ENCODE measurements around the gene PPFIA4.

The PPFIA4 gene

GRCh38 chr1:203035111-203036000 is 9.1 kb downstream of the PPFIA4 start:
- peaks cover 20% of the 10 kb centered on the region for H3K4me1 ChIP-seq (ENCODE audit: control insufficient read depth, insufficient read depth, low read length)
- H3K27ac ChIP-seq (ENCODE audit: low read depth, low read length): no peak overlapping the region
- no peak overlapping the region for H3K4me3 ChIP-seq (ENCODE audit: low read depth, low read length)
- no peaks in the 10 kb centered on the region for H3K9me3 ChIP-seq (ENCODE audit: control insufficient read depth, insufficient read depth, low read depth, low read length)
- H3K27me3 ChIP-seq (ENCODE audit: control insufficient read depth, insufficient read depth, low read length): no peaks in the 10 kb centered on the region
- H3K36me3 ChIP-seq (ENCODE audit: control insufficient read depth, insufficient read depth, low read length): no peaks in the 10 kb centered on the region
- H3K9ac ChIP-seq (ENCODE audit: low read length): no peak overlapping the region

GRCh38 chr1:203036135-203036534 is 9.8 kb downstream of the PPFIA4 start:
- no peaks in the 10 kb centered on the region for H3K36me3 ChIP-seq (ENCODE audit: control insufficient read depth, insufficient read depth, low read length)
- no peak overlapping the region for H3K4me3 ChIP-seq (ENCODE audit: low read depth, low read length)
- no peaks in the 10 kb centered on the region for H3K27me3 ChIP-seq (ENCODE audit: control insufficient read depth, insufficient read depth, low read length)
- no peak overlapping the region for H3K27ac ChIP-seq (ENCODE audit: low read depth, low read length)
- peaks cover 28% of the 10 kb centered on the region for H3K4me1 ChIP-seq (ENCODE audit: control insufficient read depth, insufficient read depth, low read length)
- no peaks in the 10 kb centered on the region for H3K9me3 ChIP-seq (ENCODE audit: control insufficient read depth, insufficient read depth, low read depth, low read length)
- no peak overlapping the region for H3K9ac ChIP-seq (ENCODE audit: low read length)

GRCh38 chr1:203036537-203036936 is 10.2 kb downstream of the PPFIA4 start:
- no peaks in the 10 kb centered on the region for H3K36me3 ChIP-seq (ENCODE audit: control insufficient read depth, insufficient read depth, low read length)
- H3K4me3 ChIP-seq (ENCODE audit: low read depth, low read length): no peak overlapping the region
- H3K9me3 ChIP-seq (ENCODE audit: control insufficient read depth, insufficient read depth, low read depth, low read length): no peaks in the 10 kb centered on the region
- no peaks in the 10 kb centered on the region for H3K27me3 ChIP-seq (ENCODE audit: control insufficient read depth, insufficient read depth, low read length)
- H3K27ac ChIP-seq (ENCODE audit: low read depth, low read length): no peak overlapping the region
- H3K9ac ChIP-seq (ENCODE audit: low read length): no peak overlapping the region
- H3K4me1 ChIP-seq (ENCODE audit: control insufficient read depth, insufficient read depth, low read length): peaks cover 32% of the 10 kb centered on the region

DNA sequence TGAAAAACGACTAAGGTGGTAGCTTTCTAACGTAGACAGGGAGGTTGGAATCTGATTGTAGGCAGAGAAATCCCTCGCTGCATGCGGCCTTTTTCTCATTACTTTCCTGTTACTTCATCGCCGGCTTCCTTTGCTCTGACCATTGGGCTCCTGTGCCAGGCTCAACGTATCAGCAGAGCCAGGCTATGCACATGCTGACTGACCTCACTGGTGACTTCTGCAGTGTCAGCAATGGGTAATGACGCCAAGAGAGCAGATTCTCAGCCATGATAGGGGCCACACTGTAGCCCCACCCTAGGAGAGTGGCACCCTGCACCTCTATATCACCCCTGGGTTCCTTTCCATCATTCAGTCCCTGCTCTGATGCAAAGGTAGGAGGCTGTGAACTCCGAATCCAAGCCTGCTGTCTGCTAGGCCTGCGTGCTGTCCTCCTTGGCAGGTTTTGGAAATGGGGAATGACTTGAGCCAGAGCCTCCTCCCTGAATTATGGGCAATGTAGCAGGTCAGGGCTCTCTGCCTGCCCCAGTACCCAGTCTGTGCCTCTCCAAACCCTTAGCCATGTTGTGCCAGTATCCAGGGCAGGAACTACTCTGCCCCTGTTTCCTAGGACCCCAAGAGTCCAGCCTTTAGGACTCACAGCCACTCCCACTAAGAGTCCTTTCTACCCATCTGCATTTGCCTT is 11.4 kb downstream of the PPFIA4 start:
- Histone ChIP-seq H3K27ac (ENCODE audit: low read depth, low read length) (no peak overlapping the region), H3K36me3 (ENCODE audit: control insufficient read depth, insufficient read depth, low read length) (no peaks in the 10 kb centered on the region), H3K27me3 (ENCODE audit: control insufficient read depth, insufficient read depth, low read length) (no peaks in the 10 kb centered on the region), H3K4me1 (ENCODE audit: control insufficient read depth, insufficient read depth, low read length) (peaks cover 35% of the 10 kb centered on the region), H3K9ac (ENCODE audit: low read length) (no peak overlapping the region), H3K9me3 (ENCODE audit: control insufficient read depth, insufficient read depth, low read depth, low read length) (no peaks in the 10 kb centered on the region), H3K4me3 (ENCODE audit: low read depth, low read length) (no peak overlapping the region)

- H3K4me1 ChIP-seq (ENCODE audit: control insufficient read depth, insufficient read depth, low read length): peaks cover 35% of the 10 kb centered on the region
- no peak overlapping the region for H3K9ac ChIP-seq (ENCODE audit: low read length)
- H3K27me3 ChIP-seq (ENCODE audit: control insufficient read depth, insufficient read depth, low read length): no peaks in the 10 kb centered on the region
- no peaks in the 10 kb centered on the region for H3K36me3 ChIP-seq (ENCODE audit: control insufficient read depth, insufficient read depth, low read length)
- H3K9me3 ChIP-seq (ENCODE audit: control insufficient read depth, insufficient read depth, low read depth, low read length): no peaks in the 10 kb centered on the region
- H3K4me3 ChIP-seq (ENCODE audit: low read depth, low read length): no peak overlapping the region
- H3K27ac ChIP-seq (ENCODE audit: low read depth, low read length): no peak overlapping the region
Measured at GRCh38 chr1:203038217-203038741, 12.0 kb downstream of the PPFIA4 start.

DNA sequence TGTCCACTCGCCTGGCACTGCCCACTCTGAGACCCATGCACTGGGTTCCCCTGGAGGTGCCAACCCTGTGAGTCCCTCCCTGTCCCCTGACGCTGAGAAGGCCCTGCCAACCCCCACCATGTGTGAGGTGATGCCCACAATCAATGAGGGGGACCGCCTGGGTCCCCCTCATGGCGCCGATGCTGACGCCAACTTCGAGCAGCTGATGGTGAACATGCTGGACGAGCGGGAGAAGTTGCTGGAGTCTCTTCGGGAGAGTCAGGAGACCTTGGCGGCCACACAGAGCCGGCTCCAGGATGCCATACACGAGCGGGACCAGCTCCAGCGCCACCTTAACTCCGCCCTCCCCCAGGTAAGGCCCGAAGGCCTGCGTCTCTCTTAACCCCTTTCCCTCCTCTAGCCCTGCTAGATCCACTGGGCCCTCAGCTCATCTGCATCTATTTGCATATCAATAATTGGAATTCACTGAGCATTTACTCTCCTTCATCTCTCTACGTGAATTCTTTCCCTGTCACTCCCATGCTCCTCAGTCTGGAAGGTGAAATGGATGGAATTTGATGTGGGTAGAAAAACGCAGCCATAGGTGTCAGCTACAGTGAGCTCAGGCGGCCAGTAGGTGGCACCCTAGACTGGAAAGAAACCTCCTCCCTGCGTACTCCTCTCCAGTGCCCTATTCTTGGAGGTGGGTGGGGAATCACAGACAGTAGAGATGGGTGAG is 12.8 kb downstream of the PPFIA4 start:
- Histone ChIP-seq H3K27me3 (ENCODE audit: control insufficient read depth, insufficient read depth, low read length) (no peaks in the 10 kb centered on the region), H3K4me3 (ENCODE audit: low read depth, low read length) (no peak overlapping the region), H3K27ac (ENCODE audit: low read depth, low read length) (no peak overlapping the region), H3K9ac (ENCODE audit: low read length) (no peak overlapping the region), H3K36me3 (ENCODE audit: control insufficient read depth, insufficient read depth, low read length) (0 out of 2 replicates have a peak, but pooled peaks cover 4% of the 10 kb centered on the region), H3K4me1 (ENCODE audit: control insufficient read depth, insufficient read depth, low read length) (peaks cover 35% of the 10 kb centered on the region), H3K9me3 (ENCODE audit: control insufficient read depth, insufficient read depth, low read depth, low read length) (no peaks in the 10 kb centered on the region)

DNA sequence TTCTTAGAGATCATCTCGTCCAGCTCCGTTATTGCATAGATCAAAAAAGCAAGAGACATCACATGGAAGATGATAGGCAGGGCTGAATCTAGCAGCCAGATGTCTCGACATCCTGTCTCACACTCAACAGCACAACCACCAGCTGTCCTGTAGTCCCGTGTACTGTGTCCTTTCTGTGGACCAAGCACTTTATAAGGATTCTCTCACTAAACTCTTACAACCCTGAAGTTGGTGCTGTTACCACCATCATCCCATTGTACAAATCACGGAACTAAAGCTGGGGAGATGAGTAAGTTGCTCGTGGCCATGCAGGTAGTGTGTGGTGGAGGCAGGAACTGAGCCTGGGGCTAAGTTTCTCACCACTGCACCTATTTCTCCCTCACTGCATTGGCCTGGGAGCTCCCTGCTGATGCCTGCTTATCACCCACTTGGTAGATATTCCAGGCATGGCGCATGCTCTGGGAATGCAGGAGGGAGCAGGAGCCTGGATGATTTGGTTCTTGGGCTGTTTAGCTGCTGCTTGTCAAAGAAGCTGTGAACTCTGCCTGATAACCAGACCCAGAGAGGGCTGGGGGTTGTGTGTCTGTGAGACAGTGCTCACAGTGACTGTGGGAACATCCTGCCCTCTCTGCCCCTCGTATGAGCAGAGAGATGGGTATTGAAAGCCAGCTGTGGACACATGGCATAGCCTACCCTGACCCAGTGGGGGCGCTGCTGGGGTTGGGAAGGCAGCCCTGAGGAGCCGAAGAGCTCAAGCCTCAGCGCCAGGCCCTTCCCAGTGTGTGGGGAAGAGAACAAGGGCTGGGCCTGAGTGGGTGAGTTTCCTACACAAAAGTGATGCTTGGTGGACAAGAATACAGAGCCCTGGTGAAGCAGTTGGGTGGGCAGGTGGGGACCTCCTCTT is 13.6 kb downstream of the PPFIA4 start:
- no peak overlapping the region for H3K4me3 ChIP-seq (ENCODE audit: low read depth, low read length)
- no peaks in the 10 kb centered on the region for H3K9me3 ChIP-seq (ENCODE audit: control insufficient read depth, insufficient read depth, low read depth, low read length)
- H3K4me1 ChIP-seq (ENCODE audit: control insufficient read depth, insufficient read depth, low read length): peaks cover 40% of the 10 kb centered on the region
- H3K36me3 ChIP-seq (ENCODE audit: control insufficient read depth, insufficient read depth, low read length): 0 out of 2 replicates have a peak, but pooled peaks cover 4% of the 10 kb centered on the region
- no peak overlapping the region for H3K9ac ChIP-seq (ENCODE audit: low read length)
- H3K27ac ChIP-seq (ENCODE audit: low read depth, low read length): no peak overlapping the region
- no peaks in the 10 kb centered on the region for H3K27me3 ChIP-seq (ENCODE audit: control insufficient read depth, insufficient read depth, low read length)

DNA sequence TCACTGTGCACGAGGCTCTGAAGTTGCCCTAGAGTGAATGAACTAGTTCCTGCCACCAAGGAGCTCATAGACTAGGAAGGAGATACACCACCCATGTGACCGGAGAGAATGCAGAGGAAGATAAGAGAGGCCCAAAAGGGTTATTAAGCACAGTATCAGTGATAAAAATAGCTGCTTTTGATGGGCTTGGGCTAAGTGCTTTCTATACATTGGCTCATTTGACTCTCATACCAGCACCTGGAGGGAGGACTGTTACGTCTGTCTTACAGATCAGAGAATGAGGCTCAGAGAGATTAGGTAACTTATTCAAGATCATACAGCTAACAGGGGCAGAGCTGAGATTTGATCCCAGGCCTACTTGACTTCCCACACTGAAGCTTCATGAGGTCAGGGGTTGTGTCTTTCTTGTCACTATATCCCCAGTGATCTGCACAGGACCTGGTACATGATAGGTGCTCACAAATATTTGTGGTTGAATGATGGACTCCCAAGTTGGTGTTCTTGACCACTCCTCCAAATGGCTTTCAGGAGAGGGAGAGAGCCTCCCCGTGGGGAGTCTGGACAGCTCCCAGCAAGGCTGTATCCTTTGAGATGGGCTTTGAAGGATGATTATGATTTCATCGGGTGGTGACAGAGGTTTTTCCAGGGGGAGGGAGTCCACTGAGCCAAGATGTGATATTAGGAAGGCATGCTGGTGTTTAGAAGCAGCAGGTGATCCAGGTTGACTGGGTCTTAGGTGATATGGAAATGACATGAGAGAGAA is 14.4 kb downstream of the PPFIA4 start:
- Histone ChIP-seq H3K4me1 (ENCODE audit: control insufficient read depth, insufficient read depth, low read length) (peaks cover 35% of the 10 kb centered on the region), H3K36me3 (ENCODE audit: control insufficient read depth, insufficient read depth, low read length) (peaks cover 6% of the 10 kb centered on the region; the same call in 1 of the 2 replicates), H3K27ac (ENCODE audit: low read depth, low read length) (no peak overlapping the region), H3K9me3 (ENCODE audit: control insufficient read depth, insufficient read depth, low read depth, low read length) (no peaks in the 10 kb centered on the region), H3K27me3 (ENCODE audit: control insufficient read depth, insufficient read depth, low read length) (no peaks in the 10 kb centered on the region), H3K9ac (ENCODE audit: low read length) (no peak overlapping the region), H3K4me3 (ENCODE audit: low read depth, low read length) (no peak overlapping the region)

- no peak overlapping the region for H3K9ac ChIP-seq (ENCODE audit: low read length)
- peaks cover 8% of the 10 kb centered on the region; the same call in 1 of the 2 replicates for H3K36me3 ChIP-seq (ENCODE audit: control insufficient read depth, insufficient read depth, low read length)
- no peak overlapping the region for H3K27ac ChIP-seq (ENCODE audit: low read depth, low read length)
- peaks cover 28% of the 10 kb centered on the region for H3K4me1 ChIP-seq (ENCODE audit: control insufficient read depth, insufficient read depth, low read length)
- no peaks in the 10 kb centered on the region for H3K9me3 ChIP-seq (ENCODE audit: control insufficient read depth, insufficient read depth, low read depth, low read length)
- H3K4me3 ChIP-seq (ENCODE audit: low read depth, low read length): no peak overlapping the region
- no peaks in the 10 kb centered on the region for H3K27me3 ChIP-seq (ENCODE audit: control insufficient read depth, insufficient read depth, low read length)
Measured at GRCh38 chr1:203041351-203041932, 15.2 kb downstream of the PPFIA4 start.
